ENCODE results near the gene ZNF488.
"Not testable (repeated sequence)": the region's sequence is repeated elsewhere in the genome, so short reads cannot be mapped to it uniquely, and the experiment has no call there.

Gene ZNF488

GRCh38 chr10:47420305-47421056 is 36.4 kb upstream of the ZNF488 start:
- TF ChIP-seq, protein P1, sequence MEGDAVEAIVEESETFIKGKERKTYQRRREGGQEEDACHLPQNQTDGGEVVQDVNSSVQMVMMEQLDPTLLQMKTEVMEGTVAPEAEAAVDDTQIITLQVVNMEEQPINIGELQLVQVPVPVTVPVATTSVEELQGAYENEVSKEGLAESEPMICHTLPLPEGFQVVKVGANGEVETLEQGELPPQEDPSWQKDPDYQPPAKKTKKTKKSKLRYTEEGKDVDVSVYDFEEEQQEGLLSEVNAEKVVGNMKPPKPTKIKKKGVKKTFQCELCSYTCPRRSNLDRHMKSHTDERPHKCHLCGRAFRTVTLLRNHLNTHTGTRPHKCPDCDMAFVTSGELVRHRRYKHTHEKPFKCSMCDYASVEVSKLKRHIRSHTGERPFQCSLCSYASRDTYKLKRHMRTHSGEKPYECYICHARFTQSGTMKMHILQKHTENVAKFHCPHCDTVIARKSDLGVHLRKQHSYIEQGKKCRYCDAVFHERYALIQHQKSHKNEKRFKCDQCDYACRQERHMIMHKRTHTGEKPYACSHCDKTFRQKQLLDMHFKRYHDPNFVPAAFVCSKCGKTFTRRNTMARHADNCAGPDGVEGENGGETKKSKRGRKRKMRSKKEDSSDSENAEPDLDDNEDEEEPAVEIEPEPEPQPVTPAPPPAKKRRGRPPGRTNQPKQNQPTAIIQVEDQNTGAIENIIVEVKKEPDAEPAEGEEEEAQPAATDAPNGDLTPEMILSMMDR (IDR thresholded peaks at IDR 0.05; ENCODE audit: control insufficient read depth, insufficient read depth, low read depth, low read length, missing control alignments) = no peak
- no peak overlapping the region for H3K4me3 ChIP-seq (ENCODE audit: control insufficient read depth, low read depth, low read length)
- no peak for DNase-seq (ENCODE audit: low read depth)

- H3K4me3 ChIP-seq (ENCODE audit: control insufficient read depth, low read depth, low read length) = no peak overlapping the region
- TF ChIP-seq, protein P1 (IDR thresholded peaks at IDR 0.05; ENCODE audit: control insufficient read depth, insufficient read depth, low read depth, low read length, missing control alignments) = no peak
- DNase-seq (ENCODE audit: low read depth) = no peak
Observed at GRCh38 chr10:47419421-47419820, 35.3 kb upstream of the ZNF488 start.

GRCh38 chr10:47418966-47419365 is 34.9 kb upstream of the ZNF488 start:
- DNase-seq (ENCODE audit: low read depth) = no peak
- TF ChIP-seq, protein P1 (IDR thresholded peaks at IDR 0.05; ENCODE audit: control insufficient read depth, insufficient read depth, low read depth, low read length, missing control alignments) = no peak
- no peak overlapping the region for H3K4me3 ChIP-seq (ENCODE audit: control insufficient read depth, low read depth, low read length)

- TF ChIP-seq, protein P1 (IDR thresholded peaks at IDR 0.05; ENCODE audit: control insufficient read depth, insufficient read depth, low read depth, low read length, missing control alignments) = no peak
- no peak for DNase-seq (ENCODE audit: low read depth)
- no peak overlapping the region for H3K4me3 ChIP-seq (ENCODE audit: control insufficient read depth, low read depth, low read length)
Observed at GRCh38 chr10:47418321-47418720, 34.2 kb upstream of the ZNF488 start.

DNA sequence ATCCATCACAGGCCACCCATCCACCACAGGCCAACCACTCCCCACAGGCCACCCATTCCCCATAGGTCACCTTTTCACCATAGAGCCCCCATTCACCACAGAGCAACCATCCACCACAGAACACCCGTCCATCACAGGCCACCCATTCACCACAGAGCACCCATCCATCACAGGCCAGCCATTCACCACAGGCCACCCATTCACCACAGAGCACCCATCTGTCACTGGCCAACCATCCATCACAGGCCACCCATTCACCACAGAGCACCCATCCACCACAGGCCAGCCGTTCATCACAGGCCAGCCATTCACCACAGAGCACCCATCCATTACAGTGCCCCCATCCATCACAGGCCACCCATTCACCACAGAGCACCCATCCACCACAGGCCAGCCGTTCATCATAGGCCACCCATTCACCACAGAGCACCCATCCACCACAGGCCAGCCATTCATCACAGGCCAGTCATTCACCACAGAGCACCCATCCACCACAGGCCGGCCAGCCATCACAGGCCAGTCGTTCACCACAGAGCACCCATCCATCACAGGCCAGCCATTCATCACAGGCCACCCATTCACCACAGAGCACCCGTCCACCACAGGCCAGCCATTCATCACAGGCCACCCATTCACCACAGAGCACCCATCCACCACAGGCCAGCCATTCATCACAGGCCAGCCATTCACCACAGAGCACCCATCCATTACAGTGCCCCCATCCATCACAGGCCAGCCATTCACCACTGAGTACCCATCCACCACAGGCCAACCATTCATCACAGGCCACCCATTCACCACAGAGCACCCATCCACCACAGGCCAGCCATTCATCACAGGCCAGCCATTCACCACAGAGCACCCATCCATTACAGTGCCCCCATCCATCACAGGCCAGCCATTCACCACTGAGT is 32.5 kb upstream of the ZNF488 start:
- DNase-seq (ENCODE audit: low read depth) = not testable (repeated sequence)

DNA sequence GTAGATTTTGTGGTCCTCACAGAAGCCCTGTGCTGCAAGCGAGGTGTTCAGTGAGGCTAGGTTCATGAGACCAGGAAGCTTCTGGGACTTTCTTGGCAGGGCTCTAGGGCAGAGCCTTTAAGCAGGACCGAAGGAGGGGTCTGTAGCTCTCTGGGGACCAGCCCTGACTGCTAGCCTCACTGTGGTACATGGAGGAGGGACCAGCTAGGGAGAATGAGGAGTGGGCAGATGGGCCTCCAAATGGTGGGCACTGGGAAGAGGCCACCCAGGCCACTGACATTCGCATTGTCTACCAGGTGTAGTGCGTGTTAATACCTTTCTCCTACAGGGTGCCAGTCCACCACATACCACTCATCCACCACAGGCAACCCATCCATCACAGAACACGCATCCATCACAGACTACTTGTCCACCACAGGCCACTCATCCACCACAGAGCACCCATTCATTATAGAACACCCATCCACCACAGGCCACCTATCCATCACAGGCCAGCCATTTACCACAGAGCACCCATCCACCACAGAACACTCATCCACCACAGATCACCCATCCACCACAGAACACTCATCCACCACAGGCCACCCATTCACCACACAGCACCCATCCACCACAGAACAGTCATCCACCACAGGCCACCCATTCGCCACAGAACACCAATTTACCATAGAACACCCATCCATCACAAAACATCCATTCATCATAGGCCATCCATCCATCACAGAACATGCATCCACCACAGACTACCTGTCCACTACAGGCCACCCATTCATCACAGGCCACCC is 31.6 kb upstream of the ZNF488 start:
- H3K4me3 ChIP-seq (ENCODE audit: control insufficient read depth, low read depth, low read length) = no peak overlapping the region
- TF ChIP-seq, protein P1 (IDR thresholded peaks at IDR 0.05; ENCODE audit: control insufficient read depth, insufficient read depth, low read depth, low read length, missing control alignments) = no peak
- no peak for DNase-seq (ENCODE audit: low read depth)

More for the DNA sequence above, 32.5 kb upstream of the ZNF488 start:
- H3K4me3 ChIP-seq (ENCODE audit: control insufficient read depth, low read depth, low read length) = not testable (repeated sequence)
